PC-3 (cell line): ENCODE data around the gene ANKS6.
"Not testable (repeated sequence)": the region's sequence is repeated elsewhere in the genome, so short reads cannot be mapped to it uniquely, and the experiment has no call there.

Source experiments
- EZH2 ChIP-seq: fragments of 300-600 bp; sonication (generic); IDR thresholded peaks from one replicate; pipeline ENCODE4 v1.6.1; 2017; ENCODE audit warnings: antibody characterized with exemption, mild to moderate bottlenecking, low read length; ENCODE audit not compliant: unreplicated experiment
- TF ChIP-seq, protein P1 (sequence below): fragments of 300-600 bp; sonication (generic); conservative IDR thresholded peaks from 2 replicates; pipeline ENCODE4 v1.5.1; 2017; ENCODE audit warnings: antibody characterized with exemption, low read depth, mild to moderate bottlenecking, low read length

DNA sequence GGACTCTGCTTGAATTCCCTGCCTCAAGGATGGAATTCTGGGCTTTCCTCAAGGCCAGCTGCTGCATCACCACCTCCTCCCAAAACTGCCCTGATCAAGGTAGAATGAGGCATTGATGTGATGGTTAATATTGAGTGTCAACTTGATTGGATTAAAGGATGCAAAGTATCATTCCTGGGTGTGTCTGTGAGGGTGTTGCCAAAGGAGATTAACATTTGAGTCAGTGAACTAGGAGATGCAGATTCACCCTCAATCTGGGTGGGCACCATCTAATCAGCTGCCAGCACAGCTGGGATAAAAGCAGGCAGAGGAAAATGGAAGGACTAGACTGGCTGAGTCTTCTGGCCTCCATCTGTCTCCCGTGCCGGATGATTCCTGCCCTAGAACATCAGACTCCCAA, 111.5 kb downstream of the ANKS6 start:
- TF ChIP-seq, protein P1, sequence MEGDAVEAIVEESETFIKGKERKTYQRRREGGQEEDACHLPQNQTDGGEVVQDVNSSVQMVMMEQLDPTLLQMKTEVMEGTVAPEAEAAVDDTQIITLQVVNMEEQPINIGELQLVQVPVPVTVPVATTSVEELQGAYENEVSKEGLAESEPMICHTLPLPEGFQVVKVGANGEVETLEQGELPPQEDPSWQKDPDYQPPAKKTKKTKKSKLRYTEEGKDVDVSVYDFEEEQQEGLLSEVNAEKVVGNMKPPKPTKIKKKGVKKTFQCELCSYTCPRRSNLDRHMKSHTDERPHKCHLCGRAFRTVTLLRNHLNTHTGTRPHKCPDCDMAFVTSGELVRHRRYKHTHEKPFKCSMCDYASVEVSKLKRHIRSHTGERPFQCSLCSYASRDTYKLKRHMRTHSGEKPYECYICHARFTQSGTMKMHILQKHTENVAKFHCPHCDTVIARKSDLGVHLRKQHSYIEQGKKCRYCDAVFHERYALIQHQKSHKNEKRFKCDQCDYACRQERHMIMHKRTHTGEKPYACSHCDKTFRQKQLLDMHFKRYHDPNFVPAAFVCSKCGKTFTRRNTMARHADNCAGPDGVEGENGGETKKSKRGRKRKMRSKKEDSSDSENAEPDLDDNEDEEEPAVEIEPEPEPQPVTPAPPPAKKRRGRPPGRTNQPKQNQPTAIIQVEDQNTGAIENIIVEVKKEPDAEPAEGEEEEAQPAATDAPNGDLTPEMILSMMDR = not testable (repeated sequence)
- TF ChIP-seq EZH2 = not testable (repeated sequence)
